ENCODE data around the gene MOV10.

MOV10 gene

GRCh38 chr1:112737573-112737972 is 63.1 kb downstream of the MOV10 start:
- DNase-seq: no peak

DNA sequence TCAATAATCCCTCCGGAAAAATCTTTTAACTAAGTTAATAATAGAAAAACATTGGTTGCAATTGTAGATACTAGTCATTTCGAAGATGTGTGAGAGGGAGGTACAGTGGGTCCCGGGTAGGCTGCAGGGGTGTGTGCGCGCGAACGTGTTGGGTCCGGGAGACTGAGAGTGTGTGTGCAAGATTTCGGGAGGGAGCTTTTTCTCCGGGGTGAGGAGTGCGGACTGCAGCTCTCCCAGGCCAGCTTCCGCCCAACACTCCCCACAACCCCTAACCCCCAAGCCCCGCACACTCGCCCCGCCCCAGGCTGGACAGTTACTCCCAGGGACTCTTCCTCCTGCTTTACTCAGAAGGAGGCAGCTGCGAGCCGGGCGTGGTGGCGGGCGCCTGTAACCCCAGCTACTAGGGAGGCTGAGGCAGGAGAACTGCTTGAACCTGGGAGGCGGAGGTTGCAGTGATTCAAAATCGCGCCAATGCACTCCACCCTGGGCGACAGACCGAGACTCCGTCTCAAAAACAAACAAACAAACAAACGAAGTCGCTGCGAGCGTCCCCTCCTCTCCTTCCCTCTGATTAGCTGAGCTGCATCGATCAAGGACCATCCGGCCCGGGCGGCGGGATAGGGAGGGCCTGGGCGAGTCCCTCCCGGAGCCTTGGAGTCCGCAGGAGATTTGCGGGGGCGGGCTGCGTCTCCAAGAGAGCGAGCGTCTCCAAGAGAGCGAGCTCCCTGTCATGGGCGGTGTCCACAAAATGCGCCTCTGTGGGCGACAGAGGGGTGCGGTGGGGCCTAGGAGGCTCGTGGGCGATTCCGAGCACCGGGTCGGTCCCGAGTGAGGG is 68.9 kb downstream of the MOV10 start:
- no peak for DNase-seq

- DNase-seq: no peak
These were observed 69.6 kb downstream of the MOV10 start for GRCh38 chr1:112744009-112744578.

DNA sequence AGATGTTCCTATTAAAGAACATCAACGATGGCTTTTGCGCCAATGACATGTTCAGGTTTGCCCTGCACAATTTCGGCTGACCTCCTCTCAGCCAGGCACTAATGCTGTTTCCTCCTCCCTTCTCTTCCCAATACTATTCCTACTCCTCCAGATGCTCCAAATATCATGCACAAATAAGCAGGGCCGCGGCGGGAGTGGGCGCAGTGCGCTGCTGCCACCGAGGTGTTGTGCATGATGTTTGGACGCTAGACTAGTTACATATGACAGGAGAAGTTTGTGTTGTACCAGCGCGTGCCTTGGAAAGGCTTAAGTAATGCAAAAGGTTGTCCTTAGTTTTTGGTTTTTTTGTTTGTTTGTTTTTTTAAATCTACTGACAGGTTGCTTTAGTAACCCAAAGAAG is 73.9 kb downstream of the MOV10 start:
- DNase-seq: no peak
